Astrocyte (in vitro differentiated cells and primary cell): ENCODE data around the gene ATP11A. TPM values are rescaled to one million over a fixed set of nuclear protein-coding genes. Genes with fewer than 3 reads are reported as not detected.

Source experiments
- DNase-seq: peaks from one replicate; pipeline ENCODE4 v3.0.0-alpha.2; 2010; ENCODE audit warnings: low read depth
- FAIRE-seq: peaks from 2 replicates; lab custom pipeline; 2011; peaks lifted over from hg19 to GRCh38; lab: Jason Lieb, UNC
- H2AFZ ChIP-seq: 2 replicates; pipeline ENCODE4 v1.6.0; 2012; ENCODE audit warnings: low read depth, low read length, inconsistent platforms
- H3K27ac ChIP-seq: 2 replicates; pipeline ENCODE4 v1.5.1; 2011; ENCODE audit warnings: low read depth, low read length, inconsistent platforms
- H3K27me3 ChIP-seq: 2 replicates; pipeline ENCODE4 v1.6.0; 2011; ENCODE audit warnings: low read length, inconsistent platforms; ENCODE audit not compliant: insufficient read depth
- H3K36me3 ChIP-seq: 2 replicates; pipeline ENCODE4 v1.5.1; 2011; ENCODE audit warnings: low read length, inconsistent platforms; ENCODE audit not compliant: insufficient read depth
- H3K4me1 ChIP-seq: 2 replicates; pipeline ENCODE4 v1.5.1; 2011; ENCODE audit warnings: low read length, inconsistent platforms; ENCODE audit not compliant: insufficient read depth
- H3K4me2 ChIP-seq: 2 replicates; pipeline ENCODE4 v1.6.0; 2012; ENCODE audit warnings: low read length, inconsistent platforms
- H3K4me3 ChIP-seq: 2 replicates; pipeline ENCODE4 v1.5.1; 2011; ENCODE audit warnings: low read depth, mild to moderate bottlenecking, low read length, inconsistent platforms; ENCODE audit not compliant: insufficient read depth
- H3K79me2 ChIP-seq: 2 replicates; pipeline ENCODE4 v1.6.0; 2012; ENCODE audit warnings: mild to moderate bottlenecking, low read length, inconsistent platforms; ENCODE audit not compliant: insufficient read depth
- H3K9ac ChIP-seq: 2 replicates; pipeline ENCODE4 v1.6.0; 2012; ENCODE audit warnings: mild to moderate bottlenecking, low read length, inconsistent platforms
- H3K9me3 ChIP-seq: 2 replicates; pipeline ENCODE4 v1.5.1; 2012; ENCODE audit warnings: low read depth, mild to moderate bottlenecking, low read length, inconsistent platforms; ENCODE audit not compliant: insufficient read depth
- H4K20me1 ChIP-seq: 2 replicates; pipeline ENCODE4 v1.6.0; 2012; ENCODE audit warnings: low read length, inconsistent platforms; ENCODE audit not compliant: insufficient read depth
- H3K27ac Mint-ChIP-seq: one replicate; pipeline ENCODE4 v1.8.0; 2021; ENCODE audit warnings: mild to moderate bottlenecking, mixed read lengths; ENCODE audit not compliant: unreplicated experiment
- H3K27me3 Mint-ChIP-seq: one replicate; pipeline ENCODE4 v1.8.0; 2021; ENCODE audit warnings: low read depth, mixed read lengths; ENCODE audit not compliant: unreplicated experiment
- H3K36me3 Mint-ChIP-seq: one replicate; pipeline ENCODE4 v1.8.0; 2021; ENCODE audit warnings: low read depth, mixed read lengths; ENCODE audit not compliant: unreplicated experiment
- H3K4me1 Mint-ChIP-seq: one replicate; pipeline ENCODE4 v1.8.0; 2021; ENCODE audit warnings: low read depth, mixed read lengths; ENCODE audit not compliant: unreplicated experiment
- H3K4me3 Mint-ChIP-seq: one replicate; pipeline ENCODE4 v1.8.0; 2021; ENCODE audit warnings: mild to moderate bottlenecking, moderate library complexity, mixed read lengths; ENCODE audit not compliant: unreplicated experiment
- H3K9me3 Mint-ChIP-seq: one replicate; pipeline ENCODE4 v1.8.0; 2021; ENCODE audit warnings: mild to moderate bottlenecking, mixed read lengths; ENCODE audit not compliant: unreplicated experiment
- EZH2 ChIP-seq: IDR thresholded peaks from 2 replicates; pipeline ENCODE4 v1.6.1; 2012; ENCODE audit warnings: mild to moderate bottlenecking, low read length, inconsistent platforms; ENCODE audit not compliant: insufficient read depth
- total RNA-seq: library from RNA; stranded (reverse); gene quantifications from 2 replicates; pipeline ENCODE4 v1.2.1, GENCODE V29; 2021
- TF ChIP-seq, protein P1 (sequence below): IDR thresholded peaks from 2 replicates; pipeline ENCODE4 v1.5.1; 2011; ENCODE audit warnings: low read depth, mild to moderate bottlenecking, inconsistent platforms, low read length, moderate library complexity; ENCODE audit not compliant: insufficient read depth

The ATP11A gene
- total RNA-seq, 1 donor from 2014 or later, result 38.9 TPM

DNA sequence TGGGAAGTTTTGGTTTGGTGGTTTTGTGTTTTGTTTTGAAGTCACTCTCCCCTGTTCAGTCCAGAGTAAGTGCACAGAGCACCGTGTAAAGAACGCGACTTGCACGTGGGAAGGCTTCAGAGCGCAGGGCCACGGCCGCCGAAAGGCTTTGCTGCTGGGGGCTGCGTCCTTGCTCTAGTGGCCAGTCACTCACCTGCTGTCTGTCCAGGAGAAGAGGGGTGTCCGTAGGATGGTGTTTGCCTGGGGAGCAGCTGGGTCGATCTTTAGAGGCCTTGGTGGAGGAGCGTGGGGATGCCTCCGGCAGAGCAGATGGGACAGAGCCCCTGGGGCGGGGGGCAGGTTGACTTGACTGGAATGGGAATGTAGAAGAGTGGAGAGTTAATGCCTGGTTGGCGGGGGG is 162.6 kb downstream of the ATP11A start:
- no peak for DNase-seq
- peaks cover 3% of the 10 kb centered on the region for H3K4me1 ChIP-seq
- TF ChIP-seq, protein P1, sequence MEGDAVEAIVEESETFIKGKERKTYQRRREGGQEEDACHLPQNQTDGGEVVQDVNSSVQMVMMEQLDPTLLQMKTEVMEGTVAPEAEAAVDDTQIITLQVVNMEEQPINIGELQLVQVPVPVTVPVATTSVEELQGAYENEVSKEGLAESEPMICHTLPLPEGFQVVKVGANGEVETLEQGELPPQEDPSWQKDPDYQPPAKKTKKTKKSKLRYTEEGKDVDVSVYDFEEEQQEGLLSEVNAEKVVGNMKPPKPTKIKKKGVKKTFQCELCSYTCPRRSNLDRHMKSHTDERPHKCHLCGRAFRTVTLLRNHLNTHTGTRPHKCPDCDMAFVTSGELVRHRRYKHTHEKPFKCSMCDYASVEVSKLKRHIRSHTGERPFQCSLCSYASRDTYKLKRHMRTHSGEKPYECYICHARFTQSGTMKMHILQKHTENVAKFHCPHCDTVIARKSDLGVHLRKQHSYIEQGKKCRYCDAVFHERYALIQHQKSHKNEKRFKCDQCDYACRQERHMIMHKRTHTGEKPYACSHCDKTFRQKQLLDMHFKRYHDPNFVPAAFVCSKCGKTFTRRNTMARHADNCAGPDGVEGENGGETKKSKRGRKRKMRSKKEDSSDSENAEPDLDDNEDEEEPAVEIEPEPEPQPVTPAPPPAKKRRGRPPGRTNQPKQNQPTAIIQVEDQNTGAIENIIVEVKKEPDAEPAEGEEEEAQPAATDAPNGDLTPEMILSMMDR, result no peak
- TF ChIP-seq EZH2, result no peak
- H3K9me3 Mint-ChIP-seq, result peaks cover 11% of the 10 kb centered on the region
- H3K27me3 ChIP-seq, result no peaks in the 10 kb centered on the region
- no peak overlapping the region for H3K9ac ChIP-seq
- no peak overlapping the region for H3K27ac Mint-ChIP-seq
- peaks cover 25% of the 10 kb centered on the region for H3K36me3 Mint-ChIP-seq
- FAIRE-seq, result no peak
- H3K4me3 ChIP-seq, result no peak overlapping the region
- H3K36me3 ChIP-seq, result no peaks in the 10 kb centered on the region
- no peaks in the 10 kb centered on the region for H4K20me1 ChIP-seq
- H3K27me3 Mint-ChIP-seq, result no peaks in the 10 kb centered on the region
- no peaks in the 10 kb centered on the region for H3K9me3 ChIP-seq
- H3K4me3 Mint-ChIP-seq, result no peak overlapping the region
- no peaks in the 10 kb centered on the region for H3K79me2 ChIP-seq
- H3K27ac ChIP-seq, result no peak overlapping the region
- peaks cover 15% of the 10 kb centered on the region for H3K4me1 Mint-ChIP-seq
- H3K4me2 ChIP-seq, result no peak overlapping the region
- H2AFZ ChIP-seq, result no peak overlapping the region

DNA sequence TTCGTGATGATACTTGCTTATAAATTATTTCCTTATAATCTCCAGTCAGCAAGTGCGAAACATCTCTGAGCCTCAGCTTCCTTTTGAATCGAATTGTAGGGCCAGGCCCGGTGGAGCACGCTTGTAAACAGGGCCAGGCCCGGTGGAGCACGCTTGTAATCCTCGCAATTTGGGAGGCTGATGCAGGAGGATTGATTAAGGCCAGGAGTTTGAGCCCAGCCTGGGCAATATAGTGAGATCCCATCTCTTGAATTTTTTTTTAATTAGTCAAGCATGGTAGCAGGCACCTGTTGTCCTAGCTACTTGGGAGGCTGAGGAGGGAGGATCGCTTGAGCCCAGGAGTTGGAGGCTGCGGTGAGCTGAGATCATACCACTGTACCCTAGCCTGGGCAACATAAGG is 163.0 kb downstream of the ATP11A start:
- Histone ChIP-seq H3K4me1 (peaks cover 3% of the 10 kb centered on the region), H3K27ac (no peak overlapping the region), H3K79me2 (no peaks in the 10 kb centered on the region), H3K36me3 (no peaks in the 10 kb centered on the region), H3K4me2 (no peak overlapping the region), H3K9me3 (no peaks in the 10 kb centered on the region), H3K9ac (no peak overlapping the region), H3K27me3 (no peaks in the 10 kb centered on the region), H2AFZ (no peak overlapping the region), H3K4me3 (no peak overlapping the region), H4K20me1 (no peaks in the 10 kb centered on the region)
- FAIRE-seq, result no peak
- H3K27me3 Mint-ChIP-seq, result no peaks in the 10 kb centered on the region
- H3K27ac Mint-ChIP-seq, result no peak overlapping the region
- H3K9me3 Mint-ChIP-seq, result peaks cover 11% of the 10 kb centered on the region
- DNase-seq, result no peak
- peaks cover 15% of the 10 kb centered on the region for H3K4me1 Mint-ChIP-seq
- H3K4me3 Mint-ChIP-seq, result no peak overlapping the region
- peaks cover 27% of the 10 kb centered on the region for H3K36me3 Mint-ChIP-seq
- no peak for TF ChIP-seq EZH2
- TF ChIP-seq, protein P1, result no peak

DNA sequence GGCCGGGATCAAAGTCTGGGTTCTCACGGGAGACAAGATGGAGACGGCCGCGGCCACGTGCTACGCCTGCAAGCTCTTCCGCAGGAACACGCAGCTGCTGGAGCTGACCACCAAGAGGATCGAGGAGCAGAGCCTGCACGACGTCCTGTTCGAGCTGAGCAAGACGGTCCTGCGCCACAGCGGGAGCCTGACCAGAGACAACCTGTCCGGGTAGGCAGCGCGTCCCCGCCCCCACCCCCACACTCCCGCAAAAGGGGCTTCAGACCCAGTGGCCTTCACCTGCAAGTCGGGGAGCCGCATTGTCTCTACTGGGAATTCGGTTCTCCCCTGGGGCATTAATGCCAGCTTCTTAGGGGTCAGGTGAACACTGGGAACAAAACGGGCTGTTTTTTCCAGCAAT is 164.5 kb downstream of the ATP11A start:
- Mint-ChIP-seq H3K9me3 (peaks cover 11% of the 10 kb centered on the region), H3K4me3 (no peak overlapping the region)
- no peaks in the 10 kb centered on the region for H3K9me3 ChIP-seq

More for the DNA sequence above, 164.5 kb downstream of the ATP11A start:
- Histone ChIP-seq H4K20me1 (no peaks in the 10 kb centered on the region), H3K36me3 (no peaks in the 10 kb centered on the region), H3K27me3 (no peaks in the 10 kb centered on the region), H3K4me2 (no peak overlapping the region), H2AFZ (no peak overlapping the region), H3K79me2 (no peaks in the 10 kb centered on the region), H3K4me1 (peaks cover 3% of the 10 kb centered on the region), H3K4me3 (no peak overlapping the region), H3K9ac (no peak overlapping the region), H3K27ac (no peak overlapping the region)
- FAIRE-seq (no peak), DNase-seq (no peak)
- no peaks in the 10 kb centered on the region for H3K27me3 Mint-ChIP-seq
- TF ChIP-seq EZH2, result no peak
- TF ChIP-seq, protein P1, result no peak
- peaks cover 13% of the 10 kb centered on the region for H3K4me1 Mint-ChIP-seq
- no peak overlapping the region for H3K27ac Mint-ChIP-seq
- peaks cover 26% of the 10 kb centered on the region for H3K36me3 Mint-ChIP-seq
